Liver (tissue), 9 donors: ENCODE measurements around the gene MMS19. TPM values are rescaled to one million over a fixed set of nuclear protein-coding genes. Genes with fewer than 3 reads are reported as not detected.

Experiments used
- DNase-seq: peaks from one replicate; pipeline ENCODE4 v3.0.0-alpha.2; 2017; ENCODE audit warnings: low spot score
- H3K27ac ChIP-seq, 2 donors: one replicate each; pipeline ENCODE4 v1.7.0; 2013; ENCODE audit warnings: inconsistent platforms in 2 of 2, low read length in 2 of 2, control low read depth in 1 of 2, low read depth in 1 of 2, mild to moderate bottlenecking in 1 of 2
- H3K27me3 ChIP-seq, 4 donors: one replicate each; pipeline versions ENCODE4 v1.6.1 to v1.7.0; 2013; ENCODE audit warnings: low read length in 3 of 4, inconsistent platforms in 1 of 4, mild to moderate bottlenecking in 1 of 4, moderate library complexity in 1 of 4; ENCODE audit not compliant: control insufficient read depth in 4 of 4, insufficient read depth in 4 of 4
- H3K36me3 ChIP-seq, 4 donors: one replicate each; pipeline versions ENCODE4 v1.6.1 to v1.7.0; 2013; ENCODE audit warnings: low read length in 3 of 4, mild to moderate bottlenecking in 3 of 4, low read depth in 1 of 4, moderate library complexity in 1 of 4; ENCODE audit not compliant: control insufficient read depth in 4 of 4, insufficient read depth in 3 of 4
- H3K4me1 ChIP-seq, 4 donors: one replicate each; pipeline versions ENCODE4 v1.6.1 to v1.7.0; 2013; ENCODE audit warnings: low read length in 3 of 4, mild to moderate bottlenecking in 3 of 4, moderate library complexity in 1 of 4; ENCODE audit not compliant: control insufficient read depth in 4 of 4, insufficient read depth in 4 of 4
- H3K4me3 ChIP-seq, 3 donors: one replicate each; pipeline versions ENCODE4 v1.6.1 to v1.7.0; 2013; ENCODE audit warnings: low read length in 3 of 3, control low read depth in 1 of 3, low read depth in 1 of 3, mild to moderate bottlenecking in 1 of 3
- H3K9ac ChIP-seq, 2 donors: one replicate each; pipeline ENCODE4 v1.7.0; 2013; ENCODE audit warnings: low read length in 2 of 2, mild to moderate bottlenecking in 2 of 2, moderate library complexity in 2 of 2, control low read depth in 1 of 2, low read depth in 1 of 2
- H3K9me3 ChIP-seq, 4 donors: one replicate each; pipeline versions ENCODE4 v1.6.1 to v1.7.0; 2013; ENCODE audit warnings: low read length in 3 of 4; ENCODE audit not compliant: control insufficient read depth in 4 of 4
- ATF3 ChIP-seq: IDR thresholded peaks from 2 replicates; pipeline ENCODE4 v1.6.1; 2016; ENCODE audit warnings: antibody characterized with exemption
- EGR1 ChIP-seq, 2 donors: IDR thresholded peaks; 2 replicates each; pipeline ENCODE4 v1.6.1; 2016 to 2018; ENCODE audit warnings: antibody characterized with exemption in 2 of 2, low read depth in 2 of 2
- FOXA1 ChIP-seq: IDR thresholded peaks from 2 replicates; pipeline ENCODE4 v1.6.1; 2016; ENCODE audit warnings: antibody characterized with exemption
- GABPA ChIP-seq, 2 donors: IDR thresholded peaks in 1 of 2; conservative IDR thresholded peaks in 1 of 2; 2 replicates each; pipeline ENCODE4 v1.6.1; 2016; ENCODE audit warnings: antibody characterized with exemption in 2 of 2, mild to moderate bottlenecking in 1 of 2, moderate library complexity in 1 of 2
- HNF4A ChIP-seq, 2 donors: conservative IDR thresholded peaks; 2 replicates each; pipeline ENCODE4 v1.6.1; 2016; ENCODE audit warnings: antibody characterized with exemption in 2 of 2, mild to moderate bottlenecking in 2 of 2
- HNF4G ChIP-seq: IDR thresholded peaks from 2 replicates; pipeline ENCODE4 v1.6.1; 2016; ENCODE audit warnings: antibody characterized with exemption
- NR2F2 ChIP-seq: IDR thresholded peaks from 2 replicates; pipeline ENCODE4 v1.6.1; 2016; ENCODE audit warnings: antibody characterized with exemption
- RAD21 ChIP-seq, 2 donors: IDR thresholded peaks; 2 replicates each; pipeline ENCODE4 v1.6.1; 2016; ENCODE audit warnings: antibody characterized with exemption in 2 of 2, mild to moderate bottlenecking in 2 of 2
- RXRA ChIP-seq, 2 donors: IDR thresholded peaks; 2 replicates each; pipeline ENCODE4 v1.6.1; 2017 to 2018; ENCODE audit warnings: antibody characterized with exemption in 2 of 2, mild to moderate bottlenecking in 1 of 2
- SP1 ChIP-seq: IDR thresholded peaks from 2 replicates; pipeline ENCODE4 v1.6.1; 2018; ENCODE audit warnings: antibody characterized with exemption, mild to moderate bottlenecking
- ZBTB33 ChIP-seq: IDR thresholded peaks from 2 replicates; pipeline ENCODE4 v1.6.1; 2016; ENCODE audit warnings: antibody characterized with exemption
- WGBS: extraction: QIAGEN DNeasy Blood & Tissue Kit; methylation state at CpG from one replicate; pipeline ENCODE4 v1.1.7; 2013; 5-methylcytosine and 5-hydroxymethylcytosine counted together
- polyA plus RNA-seq, 2 donors: library from polyadenylated mRNA; stranded (reverse) in 1 of 2; unstranded in 1 of 2; fragments of 200-250 nt in 1 of 2; fragments of >200 nt in 1 of 2; fragmentation: Nextera tagmentation in 1 of 2; extraction: Ambion mirVana in 1 of 2; gene quantifications; one replicate each; pipeline versions ENCODE4 v1.2.1 to v1.2.3, GENCODE V29; 2013 to 2015
- total RNA-seq, 2 donors: library from RNA; depleted of rRNA; stranded (reverse); fragments of >200 nt; gene quantifications; one replicate each; pipeline ENCODE4 v1.2.3, GENCODE V29; 2014
- TF ChIP-seq, protein P1 (sequence below): IDR thresholded peaks from 2 replicates; pipeline ENCODE4 v1.6.1; 2016; ENCODE audit warnings: antibody characterized with exemption
- TF ChIP-seq, protein P2 (sequence below): fragments of 150-350 bp; IDR thresholded peaks from 2 replicates; pipeline ENCODE4 v1.5.1; 2017; ENCODE audit warnings: improper control_type of control experiment, low read depth, low read length; ENCODE audit not compliant: missing input control
- donor health status: healthy.
- donor health status: healthy.
- donor health status: healthy.
- donor health status: healthy.
- donor health status: healthy.

MMS19 gene
- total and polyA plus RNA-seq, 4 donors, result 15.0 to 29.1 (median 24.1) TPM

GRCh38 chr10:97514344-97514743 lies 16.1 kb upstream of the MMS19 start:
- 85% methylated on average over 10 of the region's 10 CpGs for WGBS

GRCh38 chr10:97512993-97513392 lies 14.8 kb upstream of the MMS19 start:
- no peak overlapping the region for H3K27ac ChIP-seq
- no peaks in the 10 kb centered on the region for H3K27me3 ChIP-seq
- peaks cover 4 to 14% (median 10%) of the 10 kb centered on the region in 4 donors for H3K4me1 ChIP-seq
- WGBS, result 86% methylated on average over 1 of the region's 1 CpG
- no peak overlapping the region for H3K9ac ChIP-seq
- no peak for DNase-seq
- H3K36me3 ChIP-seq, result no peaks in the 10 kb centered on the region
- H3K9me3 ChIP-seq, result no peaks in the 10 kb centered on the region
- TF ChIP-seq RXRA (IDR thresholded peaks at IDR 0.05) (no peak), EGR1 (IDR thresholded peaks at IDR 0.05; ENCODE audit: low read depth in 2 of 2) (no peak), NR2F2 (no peak), ZBTB33 (no peak), HNF4G (no peak), RAD21 (IDR thresholded peaks at IDR 0.05) (no peak)
- H3K4me3 ChIP-seq, result no peak overlapping the region

More at GRCh38 chr10:97514344-97514743, 16.1 kb upstream of the MMS19 start:
- no peak overlapping the region for H3K4me3 ChIP-seq
- H3K9me3 ChIP-seq, result no peaks in the 10 kb centered on the region
- no peak for DNase-seq
- no peaks in the 10 kb centered on the region for H3K27me3 ChIP-seq
- no peaks in the 10 kb centered on the region for H3K36me3 ChIP-seq
- TF ChIP-seq HNF4A (conservative IDR thresholded peaks at IDR 0.05), result no peak
- TF ChIP-seq HNF4G, result no peak
- TF ChIP-seq ATF3, result no peak
- no peak for TF ChIP-seq SP1
- no peak for TF ChIP-seq EGR1 (IDR thresholded peaks at IDR 0.05; ENCODE audit: low read depth in 2 of 2)
- TF ChIP-seq RAD21 (IDR thresholded peaks at IDR 0.05), result no peak
- TF ChIP-seq FOXA1, result no peak
- TF ChIP-seq, protein P1, sequence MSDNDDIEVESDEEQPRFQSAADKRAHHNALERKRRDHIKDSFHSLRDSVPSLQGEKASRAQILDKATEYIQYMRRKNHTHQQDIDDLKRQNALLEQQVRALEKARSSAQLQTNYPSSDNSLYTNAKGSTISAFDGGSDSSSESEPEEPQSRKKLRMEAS, result no peak
- TF ChIP-seq GABPA (IDR thresholded peaks at IDR 0.05 in 1 of 2, conservative IDR thresholded peaks at IDR 0.05 in 1 of 2), result no peak
- TF ChIP-seq, protein P2, sequence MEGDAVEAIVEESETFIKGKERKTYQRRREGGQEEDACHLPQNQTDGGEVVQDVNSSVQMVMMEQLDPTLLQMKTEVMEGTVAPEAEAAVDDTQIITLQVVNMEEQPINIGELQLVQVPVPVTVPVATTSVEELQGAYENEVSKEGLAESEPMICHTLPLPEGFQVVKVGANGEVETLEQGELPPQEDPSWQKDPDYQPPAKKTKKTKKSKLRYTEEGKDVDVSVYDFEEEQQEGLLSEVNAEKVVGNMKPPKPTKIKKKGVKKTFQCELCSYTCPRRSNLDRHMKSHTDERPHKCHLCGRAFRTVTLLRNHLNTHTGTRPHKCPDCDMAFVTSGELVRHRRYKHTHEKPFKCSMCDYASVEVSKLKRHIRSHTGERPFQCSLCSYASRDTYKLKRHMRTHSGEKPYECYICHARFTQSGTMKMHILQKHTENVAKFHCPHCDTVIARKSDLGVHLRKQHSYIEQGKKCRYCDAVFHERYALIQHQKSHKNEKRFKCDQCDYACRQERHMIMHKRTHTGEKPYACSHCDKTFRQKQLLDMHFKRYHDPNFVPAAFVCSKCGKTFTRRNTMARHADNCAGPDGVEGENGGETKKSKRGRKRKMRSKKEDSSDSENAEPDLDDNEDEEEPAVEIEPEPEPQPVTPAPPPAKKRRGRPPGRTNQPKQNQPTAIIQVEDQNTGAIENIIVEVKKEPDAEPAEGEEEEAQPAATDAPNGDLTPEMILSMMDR, result no peak
- H3K9ac ChIP-seq, result no peak overlapping the region
- no peak overlapping the region for H3K27ac ChIP-seq
- peaks cover 4 to 14% (median 10%) of the 10 kb centered on the region in 4 donors for H3K4me1 ChIP-seq

- Histone ChIP-seq H3K27ac (no peak overlapping the region), H3K9ac (no peak overlapping the region), H3K36me3 (no peaks in the 10 kb centered on the region), H3K27me3 (no peaks in the 10 kb centered on the region), H3K4me3 (no peak overlapping the region), H3K9me3 (no peaks in the 10 kb centered on the region), H3K4me1 (peaks cover 4 to 14% (median 10%) of the 10 kb centered on the region in 4 donors)
- TF ChIP-seq RXRA (IDR thresholded peaks at IDR 0.05) (no peak), HNF4A (conservative IDR thresholded peaks at IDR 0.05) (peak; percentile 30 to 57)
- no peak for DNase-seq
- 60% methylated on average over 3 of the region's 3 CpGs for WGBS
Measured at GRCh38 chr10:97511711-97512440, 13.7 kb upstream of the MMS19 start.
